OCI-LY7 (cell line): Measurements from ENCODE around the gene ACIN1. TPM values are rescaled to one million over a fixed set of nuclear protein-coding genes. Genes with fewer than 3 reads are reported as not detected.

Experiments
- BruUV-seq: library from RNA; stranded (reverse); fragments of 400-500 nt; replicated peaks from 2 replicates; lab custom pipeline; 2021; lab: Mats Ljungman, UMichigan
- CTCF ChIA-PET: fragments of 300-600 bp; sonication (Branson Sonifier 250); formaldehyde crosslinking; loops from one replicate; lab custom pipeline; 2022; ENCODE audit warnings: antibody characterized with exemption; ENCODE audit not compliant: unreplicated experiment; lab: Charles Lee
- POLR2A ChIA-PET: fragments of 300-600 bp; sonication (Branson Sonifier 250); formaldehyde crosslinking; loops from one replicate; lab custom pipeline; 2022; ENCODE audit warnings: antibody characterized with exemption; lab: Charles Lee
- DNase-seq: peaks from one replicate; pipeline ENCODE4 v3.0.0-alpha.2; 2015; ENCODE audit warnings: low spot score
- H2AFZ ChIP-seq: fragments of 200-600 bp; sonication (generic), shearing (Covaris generic); 2 replicates; pipeline ENCODE4 v1.6.1; 2014; ENCODE audit warnings: mild to moderate bottlenecking, antibody characterized with exemption, low read length, moderate library complexity
- H3K27ac ChIP-seq: fragments of 200-600 bp; sonication (generic); 2 replicates; pipeline ENCODE4 v1.5.1; 2014; ENCODE audit warnings: mixed run types, low read depth, mild to moderate bottlenecking, moderate library complexity, low read length, inconsistent platforms; ENCODE audit not compliant: poor library complexity, severe bottlenecking
- H3K36me3 ChIP-seq: fragments of 200-600 bp; sonication (generic); 2 replicates; pipeline ENCODE4 v1.6.1; 2014; ENCODE audit warnings: mild to moderate bottlenecking, antibody characterized with exemption, low read length, moderate library complexity, mixed read lengths; ENCODE audit not compliant: insufficient read depth
- H3K4me1 ChIP-seq: fragments of 200-600 bp; sonication (generic); 2 replicates; pipeline ENCODE4 v1.5.1; 2014; ENCODE audit warnings: mild to moderate bottlenecking, low read length; ENCODE audit not compliant: insufficient read depth, poor library complexity, severe bottlenecking
- H3K4me2 ChIP-seq: fragments of 200-600 bp; sonication (generic); 2 replicates; pipeline ENCODE4 v1.6.1; 2014; ENCODE audit warnings: mild to moderate bottlenecking, low read length
- H3K4me3 ChIP-seq: fragments of 200-600 bp; sonication (generic); 2 replicates; pipeline ENCODE4 v1.5.1; 2014; ENCODE audit warnings: mild to moderate bottlenecking, low read depth, low read length; ENCODE audit not compliant: poor library complexity, severe bottlenecking
- H3K79me2 ChIP-seq: fragments of 200-600 bp; sonication (generic); 2 replicates; pipeline ENCODE4 v1.6.1; 2016; ENCODE audit warnings: low read depth, mild to moderate bottlenecking, low read length, moderate library complexity, mixed read lengths; ENCODE audit not compliant: insufficient read depth
- H3K9me2 ChIP-seq: fragments of 200-600 bp; sonication (generic); 2 replicates; pipeline ENCODE4 v1.6.1; 2016; ENCODE audit warnings: mild to moderate bottlenecking, low read length, mixed read lengths; ENCODE audit not compliant: insufficient read depth
- H3K9me3 ChIP-seq: fragments of 200-600 bp; sonication (generic); 2 replicates; pipeline ENCODE4 v1.6.1; 2014; ENCODE audit warnings: mild to moderate bottlenecking, mixed run types, low read length, mixed read lengths
- H4K20me1 ChIP-seq: fragments of 200-600 bp; sonication (generic); 2 replicates; pipeline ENCODE4 v1.6.1; 2014; ENCODE audit warnings: mild to moderate bottlenecking, antibody characterized with exemption, low read length, moderate library complexity, mixed read lengths; ENCODE audit not compliant: insufficient read depth
- CTCF ChIP-seq: fragments of 200-600 bp; sonication (generic); conservative IDR thresholded peaks from 2 replicates; pipeline ENCODE4 v1.5.1; 2014; ENCODE audit warnings: mild to moderate bottlenecking, antibody characterized with exemption, low read length, moderate library complexity, mixed read lengths
- EZH2phosphoT487 ChIP-seq: fragments of 200-600 bp; sonication (generic); IDR thresholded peaks from 2 replicates; pipeline ENCODE4 v1.6.1; 2018; ENCODE audit warnings: low read depth, borderline replicate concordance, mild to moderate bottlenecking, mixed run types, antibody characterized with exemption, low read length, moderate library complexity, mixed read lengths
- intact Hi-C: fragments of 100-400 bp; cut with micrococcal nuclease; formaldehyde crosslinking; loops from one replicate; pipeline ENCODE4 v1.10.0; 2022; ENCODE audit not compliant: unreplicated experiment
- total RNA-seq, 2 experiments: library from RNA; depleted of rRNA in 1 of 2; stranded (reverse); fragments of >200 nt in 1 of 2; shearing (Covaris generic) in 1 of 2; gene quantifications; 2 replicates each; pipeline ENCODE4 v1.2.3, GENCODE V29; 2014 to 2022

ACIN1 gene
- total RNA-seq, 2 experiments from 2014 or later, result 107 to 206 TPM

- ChIA-PET CTCF (interaction anchor here (2.1 kb wide), 1 partner anchor 10 kb away, joined by 8 read pairs; no protein-coding TSS in a partner anchor), POLR2A (no interaction called here)
- Histone ChIP-seq H3K4me1 (peaks cover 6% of the 10 kb centered on the region), H3K9me2 (no peaks in the 10 kb centered on the region), H4K20me1 (no peaks in the 10 kb centered on the region), H3K4me2 (no peak overlapping the region), H3K36me3 (no peaks in the 10 kb centered on the region), H2AFZ (no peak overlapping the region), H3K79me2 (no peaks in the 10 kb centered on the region), H3K4me3 (no peak overlapping the region), H3K9me3 (no peaks in the 10 kb centered on the region), H3K27ac (no peak overlapping the region)
- TF ChIP-seq EZH2phosphoT487 (no peak), CTCF (no peak)
- DNase-seq, result no peak
- intact Hi-C loops, result no loop called here
- no TSS peak for BruUV-seq
Observed at GRCh38 chr14:23130871-23131270, 35.9 kb upstream of the ACIN1 start.

GRCh38 chr14:23129759-23130316 is 34.9 kb upstream of the ACIN1 start:
- Histone ChIP-seq H3K4me2 (no peak overlapping the region), H3K9me3 (no peaks in the 10 kb centered on the region), H3K79me2 (no peaks in the 10 kb centered on the region), H3K9me2 (no peaks in the 10 kb centered on the region), H3K4me3 (no peak overlapping the region), H3K36me3 (no peaks in the 10 kb centered on the region), H3K27ac (no peak overlapping the region), H2AFZ (no peak overlapping the region), H3K4me1 (peaks cover 6% of the 10 kb centered on the region), H4K20me1 (no peaks in the 10 kb centered on the region)
- intact Hi-C loops, result no loop called here
- no TSS peak for BruUV-seq
- POLR2A ChIA-PET, result interaction anchor here (0.6 kb wide), 2 partner anchors 35 to 48 kb away, joined by 3 read pairs; no protein-coding TSS in a partner anchor
- CTCF ChIA-PET, result interaction anchor here (2.1 kb wide), 1 partner anchor 9 kb away, joined by 8 read pairs; no protein-coding TSS in a partner anchor
- no peak for DNase-seq
- TF ChIP-seq CTCF (no peak), EZH2phosphoT487 (no peak)

GRCh38 chr14:23128969-23129758 is 34.2 kb upstream of the ACIN1 start:
- ChIA-PET CTCF (no interaction called here), POLR2A (interaction anchor here (0.6 kb wide), 2 partner anchors 36 to 47 kb away, joined by 3 read pairs; no protein-coding TSS in a partner anchor)
- no TSS peak for BruUV-seq
- Histone ChIP-seq H2AFZ (no peak overlapping the region), H3K4me3 (no peak overlapping the region), H3K27ac (no peak overlapping the region), H4K20me1 (no peaks in the 10 kb centered on the region), H3K4me1 (peaks cover 6% of the 10 kb centered on the region), H3K9me3 (no peaks in the 10 kb centered on the region), H3K4me2 (no peak overlapping the region), H3K36me3 (no peaks in the 10 kb centered on the region), H3K9me2 (no peaks in the 10 kb centered on the region), H3K79me2 (no peaks in the 10 kb centered on the region)
- TF ChIP-seq EZH2phosphoT487, result no peak
- TF ChIP-seq CTCF, result no peak
- no peak for DNase-seq
- intact Hi-C loops, result no loop called here
